Esophagus muscularis mucosa (tissue), 3 donors: Measurements from ENCODE around the gene BRI3BP.

Experiments
- POLR2A ChIP-seq: fragments of 450-650 bp; IDR thresholded peaks from one replicate; pipeline ENCODE4 v1.6.1; 2017; ENCODE audit warnings: antibody characterized with exemption, moderate library complexity, mild to moderate bottlenecking, low read depth
- POLR2AphosphoS5 ChIP-seq, 2 donors: sonication (generic); formaldehyde crosslinking; IDR thresholded peaks; one replicate each; pipeline ENCODE4 v1.6.1; 2017; ENCODE audit warnings: antibody characterized with exemption in 2 of 2
- TF ChIP-seq, protein P1 (sequence below), 3 experiments: fragments of 200-600 bp in 2 of 3; fragments of 450-650 bp in 1 of 3; sonication (generic) in 2 of 3; IDR thresholded peaks; one replicate each; pipeline ENCODE4 v1.5.1; 2017 to 2019; ENCODE audit warnings: antibody characterized with exemption in 3 of 3, mild to moderate bottlenecking in 2 of 3, moderate library complexity in 1 of 3

DNA sequence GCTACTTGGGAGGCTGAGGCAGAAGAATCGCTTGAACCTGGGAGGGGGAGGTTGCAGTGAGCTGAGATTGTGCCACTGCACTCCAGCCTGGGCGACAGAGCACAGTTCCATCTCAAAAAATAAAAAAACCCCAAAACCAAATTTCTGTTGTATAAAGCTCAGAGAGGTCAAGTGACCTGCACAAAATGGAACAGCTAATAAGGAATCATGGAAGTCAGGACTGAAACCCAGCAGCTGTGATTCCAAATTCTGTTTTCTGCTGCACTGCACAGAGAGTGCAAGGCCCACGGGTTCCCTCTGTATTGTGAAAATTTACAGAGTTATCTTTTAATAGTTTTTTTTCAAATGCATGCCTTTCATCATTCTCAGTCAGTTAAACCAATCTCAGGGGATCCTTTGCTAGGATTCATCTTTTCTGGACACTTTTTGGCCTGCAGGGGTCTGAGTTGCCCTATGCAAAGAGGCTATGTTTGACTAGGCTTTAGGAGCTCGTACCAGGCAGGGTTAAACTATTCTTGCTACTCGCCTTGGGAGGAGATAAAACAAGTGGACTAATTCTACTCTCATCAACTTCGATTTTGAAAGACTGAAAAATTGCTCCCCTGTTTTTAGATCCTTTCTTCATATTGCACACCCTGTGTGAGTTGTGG lies 45.7 kb downstream of the BRI3BP start:
- TF ChIP-seq, protein P1, sequence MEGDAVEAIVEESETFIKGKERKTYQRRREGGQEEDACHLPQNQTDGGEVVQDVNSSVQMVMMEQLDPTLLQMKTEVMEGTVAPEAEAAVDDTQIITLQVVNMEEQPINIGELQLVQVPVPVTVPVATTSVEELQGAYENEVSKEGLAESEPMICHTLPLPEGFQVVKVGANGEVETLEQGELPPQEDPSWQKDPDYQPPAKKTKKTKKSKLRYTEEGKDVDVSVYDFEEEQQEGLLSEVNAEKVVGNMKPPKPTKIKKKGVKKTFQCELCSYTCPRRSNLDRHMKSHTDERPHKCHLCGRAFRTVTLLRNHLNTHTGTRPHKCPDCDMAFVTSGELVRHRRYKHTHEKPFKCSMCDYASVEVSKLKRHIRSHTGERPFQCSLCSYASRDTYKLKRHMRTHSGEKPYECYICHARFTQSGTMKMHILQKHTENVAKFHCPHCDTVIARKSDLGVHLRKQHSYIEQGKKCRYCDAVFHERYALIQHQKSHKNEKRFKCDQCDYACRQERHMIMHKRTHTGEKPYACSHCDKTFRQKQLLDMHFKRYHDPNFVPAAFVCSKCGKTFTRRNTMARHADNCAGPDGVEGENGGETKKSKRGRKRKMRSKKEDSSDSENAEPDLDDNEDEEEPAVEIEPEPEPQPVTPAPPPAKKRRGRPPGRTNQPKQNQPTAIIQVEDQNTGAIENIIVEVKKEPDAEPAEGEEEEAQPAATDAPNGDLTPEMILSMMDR (IDR thresholded peaks at IDR 0.05): no peak
- TF ChIP-seq POLR2AphosphoS5 (IDR thresholded peaks at IDR 0.05) (no peak), POLR2A (no peak)
